Uterus (tissue), 2 donors: ENCODE measurements around the gene GPR158.

Experiments
- POLR2A ChIP-seq, 2 donors: fragments of 450-650 bp; IDR thresholded peaks; one replicate each; pipeline ENCODE4 v1.6.1; 2016; ENCODE audit warnings: antibody characterized with exemption in 2 of 2, mild to moderate bottlenecking in 1 of 2, moderate library complexity in 1 of 2
- TF ChIP-seq, protein P1 (sequence below), 4 experiments: fragments of 200-600 bp in 2 of 4; fragments of 450-650 bp in 2 of 4; sonication (generic) in 2 of 4; IDR thresholded peaks; one replicate each; pipeline ENCODE4 v1.5.1; 2016 to 2019; ENCODE audit warnings: antibody characterized with exemption in 4 of 4, mild to moderate bottlenecking in 2 of 4, moderate library complexity in 1 of 4

DNA sequence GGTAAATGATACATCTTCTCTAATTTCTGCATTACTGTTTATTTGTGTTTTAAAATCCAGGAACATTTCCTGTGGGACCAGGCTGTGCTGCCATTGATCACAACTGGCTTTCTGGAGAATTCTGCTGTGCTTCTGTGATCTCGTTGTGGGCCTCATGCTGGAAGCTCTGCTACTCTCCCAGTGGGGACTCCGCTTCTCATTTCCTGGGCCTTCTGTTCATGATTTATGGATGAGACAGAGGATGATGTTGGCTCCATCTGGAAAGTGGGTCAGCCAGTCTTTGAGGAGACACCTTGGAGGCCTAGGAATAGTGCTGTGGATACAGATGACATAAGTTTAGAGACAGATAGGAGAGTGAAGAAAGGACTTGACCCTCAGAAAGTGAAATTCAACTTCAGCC, 15.2 kb upstream of the GPR158 start:
- TF ChIP-seq, protein P1, sequence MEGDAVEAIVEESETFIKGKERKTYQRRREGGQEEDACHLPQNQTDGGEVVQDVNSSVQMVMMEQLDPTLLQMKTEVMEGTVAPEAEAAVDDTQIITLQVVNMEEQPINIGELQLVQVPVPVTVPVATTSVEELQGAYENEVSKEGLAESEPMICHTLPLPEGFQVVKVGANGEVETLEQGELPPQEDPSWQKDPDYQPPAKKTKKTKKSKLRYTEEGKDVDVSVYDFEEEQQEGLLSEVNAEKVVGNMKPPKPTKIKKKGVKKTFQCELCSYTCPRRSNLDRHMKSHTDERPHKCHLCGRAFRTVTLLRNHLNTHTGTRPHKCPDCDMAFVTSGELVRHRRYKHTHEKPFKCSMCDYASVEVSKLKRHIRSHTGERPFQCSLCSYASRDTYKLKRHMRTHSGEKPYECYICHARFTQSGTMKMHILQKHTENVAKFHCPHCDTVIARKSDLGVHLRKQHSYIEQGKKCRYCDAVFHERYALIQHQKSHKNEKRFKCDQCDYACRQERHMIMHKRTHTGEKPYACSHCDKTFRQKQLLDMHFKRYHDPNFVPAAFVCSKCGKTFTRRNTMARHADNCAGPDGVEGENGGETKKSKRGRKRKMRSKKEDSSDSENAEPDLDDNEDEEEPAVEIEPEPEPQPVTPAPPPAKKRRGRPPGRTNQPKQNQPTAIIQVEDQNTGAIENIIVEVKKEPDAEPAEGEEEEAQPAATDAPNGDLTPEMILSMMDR (IDR thresholded peaks at IDR 0.05) = no peak
- TF ChIP-seq POLR2A (IDR thresholded peaks at IDR 0.05) = no peak
